ENCODE measurements around the gene CTXN1. TPM values are rescaled to one million over a fixed set of nuclear protein-coding genes. Genes with fewer than 3 reads are reported as not detected.
A peak's percentile ranks its signal among the peaks of the same experiment; 100 is the strongest.

Gene CTXN1
- total and polyA plus RNA-seq, 2 experiments from 2014 or later, result 5.2 to 14.5 TPM

DNA sequence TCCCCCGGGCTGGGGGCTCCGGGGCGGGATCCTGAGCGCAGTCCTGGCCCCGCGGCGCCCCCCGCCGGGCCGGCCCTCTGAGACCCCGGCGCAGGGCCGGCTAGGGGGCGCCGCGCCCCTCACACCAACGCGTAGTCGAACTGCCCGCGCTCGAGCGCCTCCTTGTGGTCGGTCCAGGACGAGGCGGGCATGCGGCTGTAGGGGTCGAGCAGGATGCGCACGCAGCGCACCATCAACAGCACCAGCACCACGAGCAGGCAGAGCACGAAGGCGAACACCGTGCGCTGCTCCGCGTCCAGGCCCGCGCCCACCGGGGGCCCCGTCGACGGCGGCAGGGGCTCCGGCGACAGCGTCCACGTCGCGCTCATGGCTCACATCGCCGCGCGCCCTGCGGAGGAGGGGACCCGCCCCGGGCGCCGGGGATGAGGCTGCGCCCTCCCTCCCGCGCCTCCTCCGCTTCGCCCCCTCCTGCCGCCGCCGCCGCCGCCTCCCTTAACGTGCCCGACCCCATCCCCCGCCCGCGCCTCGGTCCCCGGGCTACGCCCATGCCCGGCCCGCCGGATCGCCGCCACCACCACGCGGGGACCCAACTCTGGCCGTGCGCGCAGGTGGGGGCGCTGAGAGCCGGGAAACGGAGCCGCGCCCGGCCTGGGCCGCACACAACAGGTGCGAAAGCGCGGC lies 624 bp downstream of the CTXN1 start:
- H4K20me1 ChIP-seq (ENCODE audit: insufficient read depth, poor library complexity, severe bottlenecking), result no peaks in the 10 kb centered on the region
- no peaks in the 10 kb centered on the region for H3K79me2 ChIP-seq
- peak overlapping the region; percentile 98 for H3K4me2 ChIP-seq
- no peaks in the 10 kb centered on the region for H3K36me3 ChIP-seq (replicated peaks; ENCODE audit: insufficient read depth, low read depth)
- peaks cover 35% of the 10 kb centered on the region for H3K4me1 ChIP-seq (ENCODE audit: insufficient read depth)
- no peak for TF ChIP-seq EZH2 (IDR thresholded peaks at IDR 0.05; ENCODE audit: borderline replicate concordance)
- TF ChIP-seq, protein P1, sequence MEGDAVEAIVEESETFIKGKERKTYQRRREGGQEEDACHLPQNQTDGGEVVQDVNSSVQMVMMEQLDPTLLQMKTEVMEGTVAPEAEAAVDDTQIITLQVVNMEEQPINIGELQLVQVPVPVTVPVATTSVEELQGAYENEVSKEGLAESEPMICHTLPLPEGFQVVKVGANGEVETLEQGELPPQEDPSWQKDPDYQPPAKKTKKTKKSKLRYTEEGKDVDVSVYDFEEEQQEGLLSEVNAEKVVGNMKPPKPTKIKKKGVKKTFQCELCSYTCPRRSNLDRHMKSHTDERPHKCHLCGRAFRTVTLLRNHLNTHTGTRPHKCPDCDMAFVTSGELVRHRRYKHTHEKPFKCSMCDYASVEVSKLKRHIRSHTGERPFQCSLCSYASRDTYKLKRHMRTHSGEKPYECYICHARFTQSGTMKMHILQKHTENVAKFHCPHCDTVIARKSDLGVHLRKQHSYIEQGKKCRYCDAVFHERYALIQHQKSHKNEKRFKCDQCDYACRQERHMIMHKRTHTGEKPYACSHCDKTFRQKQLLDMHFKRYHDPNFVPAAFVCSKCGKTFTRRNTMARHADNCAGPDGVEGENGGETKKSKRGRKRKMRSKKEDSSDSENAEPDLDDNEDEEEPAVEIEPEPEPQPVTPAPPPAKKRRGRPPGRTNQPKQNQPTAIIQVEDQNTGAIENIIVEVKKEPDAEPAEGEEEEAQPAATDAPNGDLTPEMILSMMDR (IDR thresholded peaks at IDR 0.05; ENCODE audit: poor library complexity), result peak; percentile 87
- TF ChIP-seq EZH2phosphoT487 (IDR thresholded peaks at IDR 0.05; ENCODE audit: low read depth, severe bottlenecking, unreplicated experiment), result no peak
- H3K27me3 ChIP-seq, result no peaks in the 10 kb centered on the region
- H2AFZ ChIP-seq, result peak overlapping the region; percentile 20
- peak overlapping the region; percentile 49 for H3K4me3 ChIP-seq
- DNase-seq (ENCODE audit: low spot score), result peak; percentile 94
- H3K9me3 ChIP-seq (ENCODE audit: low read depth), result no peaks in the 10 kb centered on the region
- H3K27ac ChIP-seq, result no peak overlapping the region
- under 1% methylated on average over 35 of the region's 98 CpGs for WGBS (ENCODE audit: low lambda C conversion rate, missing lambda C conversion rate)
- no peaks in the 10 kb centered on the region for H3K9me2 ChIP-seq (replicated peaks; ENCODE audit: insufficient read depth)

DNA sequence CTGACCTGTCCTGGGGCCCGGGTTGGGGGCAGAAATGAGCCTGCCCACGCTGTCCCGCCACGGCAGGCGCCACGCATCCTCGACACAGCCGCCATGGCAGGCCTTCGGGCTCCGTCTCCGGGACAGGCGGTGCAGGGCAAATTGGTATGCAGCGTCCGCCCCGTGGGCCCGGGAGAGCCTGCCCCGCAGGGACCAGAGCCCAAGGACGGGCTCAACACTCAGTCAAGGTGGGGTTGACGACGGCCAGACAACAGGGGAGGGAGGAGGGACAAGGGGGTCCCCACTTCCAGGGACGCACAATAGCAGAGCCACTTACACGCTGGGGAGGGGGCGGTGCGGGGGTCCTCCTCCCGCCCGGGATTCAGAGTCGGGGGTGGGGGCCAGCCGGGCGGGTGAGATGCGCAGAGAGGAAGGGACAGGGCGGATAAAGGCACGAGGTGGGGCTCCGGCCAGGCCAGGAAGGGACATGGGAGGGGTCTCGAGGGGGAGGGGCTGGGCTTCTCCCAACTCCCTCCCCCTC lies 1.2 kb downstream of the CTXN1 start:
- H3K9me2 ChIP-seq (replicated peaks; ENCODE audit: insufficient read depth), result no peaks in the 10 kb centered on the region
- peak overlapping the region; percentile 98 for H3K4me2 ChIP-seq
- H3K4me3 ChIP-seq, result no peak overlapping the region
- no peaks in the 10 kb centered on the region for H3K9me3 ChIP-seq (ENCODE audit: low read depth)
- no peak overlapping the region for H3K27ac ChIP-seq
- no peaks in the 10 kb centered on the region for H3K36me3 ChIP-seq (replicated peaks; ENCODE audit: insufficient read depth, low read depth)
- no peaks in the 10 kb centered on the region for H3K27me3 ChIP-seq
- H3K4me1 ChIP-seq (ENCODE audit: insufficient read depth), result peaks cover 34% of the 10 kb centered on the region
- no peak overlapping the region for H2AFZ ChIP-seq
- no peaks in the 10 kb centered on the region for H3K79me2 ChIP-seq
- no peak for TF ChIP-seq EZH2phosphoT487 (IDR thresholded peaks at IDR 0.05; ENCODE audit: low read depth, severe bottlenecking, unreplicated experiment)
- no peak for TF ChIP-seq EZH2 (IDR thresholded peaks at IDR 0.05; ENCODE audit: borderline replicate concordance)
- TF ChIP-seq, protein P1 (IDR thresholded peaks at IDR 0.05; ENCODE audit: poor library complexity), result no peak
- H4K20me1 ChIP-seq (ENCODE audit: insufficient read depth, poor library complexity, severe bottlenecking), result no peaks in the 10 kb centered on the region
- 78% methylated on average over 15 of the region's 34 CpGs for WGBS (ENCODE audit: low lambda C conversion rate, missing lambda C conversion rate)
- DNase-seq (ENCODE audit: low spot score), result no peak

DNA sequence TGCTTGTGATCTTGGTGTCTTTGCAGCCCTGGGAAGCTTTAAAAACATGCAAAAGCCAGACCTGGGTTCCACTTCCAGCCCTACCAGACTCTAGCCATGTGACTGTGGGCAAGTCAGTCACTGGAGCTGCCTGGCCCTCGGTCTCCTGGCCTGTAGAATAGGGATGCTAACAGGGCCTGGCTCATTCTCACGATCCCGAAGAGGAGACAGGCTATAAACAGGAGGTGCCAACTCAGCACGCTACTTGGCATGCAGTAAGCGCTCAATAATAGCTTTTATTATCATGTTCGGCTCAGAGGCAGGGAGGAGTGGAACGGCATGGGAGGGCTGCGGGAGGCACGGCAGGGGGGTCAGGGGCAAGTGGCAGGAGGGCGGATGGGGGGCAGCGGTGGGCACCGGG lies 1.7 kb downstream of the CTXN1 start:
- 91% methylated on average over 7 of the region's 12 CpGs for WGBS (ENCODE audit: low lambda C conversion rate, missing lambda C conversion rate)
- no peak for DNase-seq (ENCODE audit: low spot score)
- H3K4me1 ChIP-seq (ENCODE audit: insufficient read depth), result peaks cover 30% of the 10 kb centered on the region
- H3K9me2 ChIP-seq (replicated peaks; ENCODE audit: insufficient read depth), result no peaks in the 10 kb centered on the region
- no peaks in the 10 kb centered on the region for H3K27me3 ChIP-seq
- H3K36me3 ChIP-seq (replicated peaks; ENCODE audit: insufficient read depth, low read depth), result no peaks in the 10 kb centered on the region
- H2AFZ ChIP-seq, result no peak overlapping the region
- no peak overlapping the region for H3K4me2 ChIP-seq
- TF ChIP-seq EZH2 (IDR thresholded peaks at IDR 0.05; ENCODE audit: borderline replicate concordance) (no peak), EZH2phosphoT487 (IDR thresholded peaks at IDR 0.05; ENCODE audit: low read depth, severe bottlenecking, unreplicated experiment) (no peak)
- TF ChIP-seq, protein P1 (IDR thresholded peaks at IDR 0.05; ENCODE audit: poor library complexity), result no peak
- no peak overlapping the region for H3K27ac ChIP-seq
- H3K9me3 ChIP-seq (ENCODE audit: low read depth), result no peaks in the 10 kb centered on the region
- no peaks in the 10 kb centered on the region for H4K20me1 ChIP-seq (ENCODE audit: insufficient read depth, poor library complexity, severe bottlenecking)
- no peak overlapping the region for H3K4me3 ChIP-seq
- no peaks in the 10 kb centered on the region for H3K79me2 ChIP-seq
